LNCAP (cell line): ENCODE measurements around the gene G0S2.

Experiments used
- TF ChIP-seq, protein P1 (sequence below): fragments of 450-650 bp; IDR thresholded peaks from 2 replicates; pipeline ENCODE4 v1.5.1; 2017; ENCODE audit warnings: mild to moderate bottlenecking

The G0S2 gene

GRCh38 chr1:209704584-209704983 is 29.4 kb downstream of the G0S2 start, which contains the start of gene HSD11B1:
HSD11B1 (plus strand) TSS chr1:209704846; CDS start chr1:209704943, 97 bp downstream.
- TF ChIP-seq, protein P1, sequence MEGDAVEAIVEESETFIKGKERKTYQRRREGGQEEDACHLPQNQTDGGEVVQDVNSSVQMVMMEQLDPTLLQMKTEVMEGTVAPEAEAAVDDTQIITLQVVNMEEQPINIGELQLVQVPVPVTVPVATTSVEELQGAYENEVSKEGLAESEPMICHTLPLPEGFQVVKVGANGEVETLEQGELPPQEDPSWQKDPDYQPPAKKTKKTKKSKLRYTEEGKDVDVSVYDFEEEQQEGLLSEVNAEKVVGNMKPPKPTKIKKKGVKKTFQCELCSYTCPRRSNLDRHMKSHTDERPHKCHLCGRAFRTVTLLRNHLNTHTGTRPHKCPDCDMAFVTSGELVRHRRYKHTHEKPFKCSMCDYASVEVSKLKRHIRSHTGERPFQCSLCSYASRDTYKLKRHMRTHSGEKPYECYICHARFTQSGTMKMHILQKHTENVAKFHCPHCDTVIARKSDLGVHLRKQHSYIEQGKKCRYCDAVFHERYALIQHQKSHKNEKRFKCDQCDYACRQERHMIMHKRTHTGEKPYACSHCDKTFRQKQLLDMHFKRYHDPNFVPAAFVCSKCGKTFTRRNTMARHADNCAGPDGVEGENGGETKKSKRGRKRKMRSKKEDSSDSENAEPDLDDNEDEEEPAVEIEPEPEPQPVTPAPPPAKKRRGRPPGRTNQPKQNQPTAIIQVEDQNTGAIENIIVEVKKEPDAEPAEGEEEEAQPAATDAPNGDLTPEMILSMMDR: no peak

- TF ChIP-seq, protein P1: no peak
Observed at GRCh38 chr1:209705033-209705598, 29.9 kb downstream of the G0S2 start.

DNA sequence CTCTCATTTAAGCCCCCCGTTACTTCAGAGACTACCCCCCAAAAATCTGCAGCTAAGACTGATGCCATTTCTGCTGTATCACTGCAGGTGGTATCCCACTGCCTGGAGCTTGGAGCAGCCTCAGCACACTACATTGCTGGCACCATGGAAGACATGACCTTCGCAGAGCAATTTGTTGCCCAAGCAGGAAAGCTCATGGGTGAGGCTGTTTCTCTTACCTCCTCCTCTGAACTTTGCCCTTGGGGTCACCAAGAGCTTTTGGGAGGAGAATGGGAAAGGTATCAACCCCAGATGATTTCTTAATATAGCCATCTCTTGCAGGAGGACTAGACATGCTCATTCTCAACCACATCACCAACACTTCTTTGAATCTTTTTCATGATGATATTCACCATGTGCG is 31.4 kb downstream of the G0S2 start:
- TF ChIP-seq, protein P1: no peak

GRCh38 chr1:209707308-209707707 is 32.1 kb downstream of the G0S2 start:
- TF ChIP-seq, protein P1: no peak

- TF ChIP-seq, protein P1: no peak
Observed at GRCh38 chr1:209708297-209708696, 33.1 kb downstream of the G0S2 start.

DNA sequence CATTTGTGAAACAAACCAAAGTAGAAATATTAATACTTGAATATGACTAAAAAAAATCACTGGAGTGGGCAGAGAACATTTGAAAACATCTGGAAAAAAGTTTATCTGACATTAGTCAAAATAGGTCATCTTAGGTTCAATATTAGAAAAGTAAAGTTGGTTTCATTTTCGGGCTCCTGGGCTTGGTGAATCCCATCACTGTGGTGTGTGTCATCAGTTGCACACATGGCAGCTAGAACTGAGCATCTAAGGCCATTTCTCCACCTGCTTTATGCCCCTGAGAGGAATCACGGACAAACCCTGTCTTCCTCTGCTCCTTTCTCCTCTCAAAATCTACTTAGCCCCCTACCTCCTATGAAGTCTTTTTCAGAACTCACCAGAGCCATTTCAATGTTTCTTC is 34.9 kb downstream of the G0S2 start:
- TF ChIP-seq, protein P1: no peak

GRCh38 chr1:209710847-209711246 is 35.6 kb downstream of the G0S2 start:
- TF ChIP-seq, protein P1: no peak

DNA sequence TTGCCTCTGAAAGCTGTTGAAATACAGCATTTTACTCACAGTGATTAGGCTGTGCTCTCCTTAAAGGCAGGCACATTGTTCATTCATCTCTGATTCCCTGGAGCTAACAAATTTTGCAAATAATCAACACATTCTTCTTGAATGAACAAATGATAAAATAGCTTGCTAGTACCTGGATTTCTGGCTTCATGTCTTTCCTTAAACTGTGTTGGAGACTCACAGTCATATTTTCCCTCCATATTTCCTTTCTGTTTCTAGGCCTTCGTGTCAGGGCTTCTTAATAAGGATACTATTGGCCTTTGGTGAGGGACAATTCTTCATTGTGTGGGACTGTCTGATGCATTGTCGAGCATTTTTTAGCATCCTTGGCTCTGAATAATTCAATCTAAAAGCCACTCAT is 39.1 kb downstream of the G0S2 start:
- TF ChIP-seq, protein P1: no peak
